Germinal center (tissue), 1 donor: ENCODE data around the gene SPTBN4.
"Not testable (repeated sequence)": the region's sequence is repeated elsewhere in the genome, so short reads cannot be mapped to it uniquely, and the experiment has no call there.

Experiments
- DNase-seq: peaks from one replicate; pipeline ENCODE4 v3.0.0; 2012; ENCODE audit warnings: mixed read lengths, low spot score

SPTBN4 gene

DNA sequence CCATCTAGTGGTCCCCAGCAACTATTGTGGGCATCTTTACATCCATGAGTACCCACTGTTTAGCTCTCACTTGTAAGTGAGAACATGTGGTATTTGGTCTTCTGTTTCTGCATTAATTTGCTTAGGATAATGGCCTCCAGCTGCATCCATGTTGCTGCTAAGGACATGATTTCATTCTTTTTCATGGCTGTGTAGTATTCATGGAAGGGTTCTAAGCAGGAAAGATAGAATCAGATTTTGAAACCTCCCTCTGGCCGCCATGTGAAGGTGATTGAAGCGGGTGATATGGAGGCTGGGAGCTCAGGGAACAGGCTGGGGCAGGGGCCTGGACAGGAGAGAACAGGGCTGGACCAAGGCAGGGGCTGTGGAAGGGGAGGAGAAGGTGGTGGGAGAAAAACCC, 154.5 kb downstream of the SPTBN4 start:
- DNase-seq = no peak

DNA sequence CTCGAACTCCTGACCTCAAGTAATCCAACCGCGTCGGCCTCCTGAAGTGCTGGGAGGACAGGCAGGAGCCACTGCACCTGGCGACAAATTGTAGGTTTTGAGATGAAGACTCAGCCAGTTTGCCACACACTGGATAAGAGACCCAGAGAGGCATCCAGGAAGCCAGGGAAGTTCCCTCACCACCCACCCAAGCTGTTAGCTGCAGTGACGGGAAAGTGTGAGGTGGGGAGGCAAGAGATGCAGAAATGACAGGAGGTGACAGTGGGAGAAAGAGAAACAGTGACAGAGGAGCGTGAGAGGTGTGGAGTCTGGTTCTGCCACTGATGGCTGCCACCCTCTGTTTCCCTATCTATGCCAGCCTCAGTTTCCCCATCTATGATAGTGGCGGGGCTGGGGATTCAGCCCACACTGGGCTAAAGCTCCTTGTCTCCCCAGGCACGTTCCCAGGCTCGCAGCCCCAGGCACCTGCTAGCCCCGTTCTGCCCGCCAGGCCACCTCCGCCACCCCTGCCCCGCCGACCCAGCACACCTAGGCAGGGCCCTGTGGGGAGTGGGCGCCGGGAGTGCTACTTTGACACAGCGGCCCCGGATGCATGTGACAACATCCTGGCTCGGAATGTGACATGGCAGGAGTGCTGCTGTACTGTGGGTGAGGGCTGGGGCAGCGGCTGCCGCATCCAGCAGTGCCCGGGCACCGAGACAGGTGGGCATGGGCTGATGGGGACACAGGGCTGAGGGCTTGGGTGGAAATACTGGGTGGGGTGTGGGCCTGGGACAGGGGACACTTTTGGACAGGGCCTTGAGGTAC, 155.4 kb downstream of the SPTBN4 start:
- DNase-seq = no peak

DNA sequence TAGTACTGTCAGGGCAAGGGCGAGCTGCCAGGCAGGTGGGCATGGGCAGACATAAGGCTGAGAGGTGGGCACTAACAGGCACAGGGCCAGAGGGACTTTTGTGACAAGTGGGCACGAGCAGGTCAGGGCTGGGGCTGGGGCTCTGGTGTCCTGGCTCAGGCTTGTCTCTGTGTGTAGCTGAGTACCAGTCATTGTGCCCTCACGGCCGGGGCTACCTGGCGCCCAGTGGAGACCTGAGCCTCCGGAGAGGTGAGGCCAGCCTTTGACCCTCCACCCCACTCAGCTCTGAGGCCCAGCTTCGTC, 155.9 kb downstream of the SPTBN4 start:
- no peak for DNase-seq

DNA sequence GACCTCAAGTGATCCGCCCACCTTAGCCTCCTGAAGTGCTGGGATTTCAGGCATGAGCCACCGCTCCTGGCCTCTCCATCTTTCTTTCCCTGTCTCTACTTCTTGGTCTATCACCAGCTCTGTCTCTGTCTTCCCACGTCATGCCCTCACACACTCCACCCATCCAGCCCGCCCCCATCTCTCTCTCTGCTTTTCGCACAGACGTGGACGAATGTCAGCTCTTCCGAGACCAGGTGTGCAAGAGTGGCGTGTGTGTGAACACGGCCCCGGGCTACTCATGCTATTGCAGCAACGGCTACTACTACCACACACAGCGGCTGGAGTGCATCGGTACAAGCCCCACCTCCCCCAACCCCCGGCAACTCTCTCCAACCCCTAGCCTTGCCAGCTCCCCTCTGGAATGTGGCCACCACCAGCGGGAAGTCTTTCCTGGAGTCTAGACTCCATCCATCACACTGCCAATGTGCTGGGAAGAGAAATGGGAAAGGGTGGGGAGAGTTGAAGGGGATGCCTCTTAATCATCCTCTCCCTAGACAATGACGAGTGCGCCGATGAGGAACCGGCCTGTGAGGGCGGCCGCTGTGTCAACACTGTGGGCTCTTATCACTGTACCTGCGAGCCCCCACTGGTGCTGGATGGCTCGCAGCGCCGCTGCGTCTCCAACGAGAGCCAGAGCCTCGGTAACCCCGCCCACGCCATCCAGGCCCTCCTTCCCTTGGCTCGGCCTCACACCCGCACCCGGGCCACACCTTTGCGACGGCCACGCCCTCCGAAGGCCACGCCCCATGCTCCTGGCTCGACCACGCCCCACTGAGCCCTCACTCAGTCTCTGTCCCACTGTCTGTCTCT, 156.8 kb downstream of the SPTBN4 start:
- DNase-seq = no peak

GRCh38 chr19:40624369-40625153, 157.8 kb downstream of the SPTBN4 start:
- not testable (repeated sequence) for DNase-seq

DNA sequence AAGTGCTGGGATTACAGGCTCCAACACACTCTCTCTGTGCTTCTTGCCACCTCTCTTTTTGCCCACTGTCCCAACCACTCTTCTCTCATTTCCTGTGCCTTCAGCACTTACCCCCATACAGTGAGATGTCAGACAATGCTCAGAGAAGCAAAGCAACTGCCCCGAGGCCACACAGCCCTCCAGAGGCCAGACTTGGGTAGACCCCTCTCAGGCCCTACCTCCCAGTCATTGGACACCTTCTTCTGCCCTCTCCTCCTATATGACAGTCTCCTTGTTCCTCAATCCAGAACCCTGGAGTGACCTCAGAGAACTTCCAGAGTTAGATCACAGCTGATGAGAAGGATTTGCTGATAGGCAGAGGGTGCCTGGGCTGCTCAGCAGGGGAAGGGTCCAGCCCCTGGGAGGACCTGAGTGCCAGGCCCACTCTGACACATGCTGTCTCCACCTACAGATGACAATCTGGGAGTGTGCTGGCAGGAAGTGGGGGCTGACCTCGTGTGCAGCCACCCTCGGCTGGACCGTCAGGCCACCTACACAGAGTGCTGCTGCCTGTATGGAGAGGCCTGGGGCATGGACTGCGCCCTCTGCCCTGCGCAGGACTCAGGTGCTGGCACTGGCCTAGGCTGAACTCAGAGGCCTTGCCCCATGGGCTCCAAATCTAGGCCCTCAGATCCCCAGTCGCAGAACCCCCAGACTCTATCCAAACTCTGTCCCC, 158.8 kb downstream of the SPTBN4 start:
- no peak for DNase-seq
